SK-N-MC (cell line): ENCODE measurements around the gene CETN2.

Source experiments
- EZH2 ChIP-seq: fragments of 200-600 bp; sonication (generic); IDR thresholded peaks from one replicate; pipeline ENCODE4 v1.6.1; 2017; ENCODE audit warnings: antibody characterized with exemption
- POLR2AphosphoS5 ChIP-seq: IDR thresholded peaks from 2 replicates; pipeline ENCODE4 v1.6.1; 2012; ENCODE audit warnings: mild to moderate bottlenecking, low read depth, low read length, borderline replicate concordance

- TF ChIP-seq EZH2 (no peak), POLR2AphosphoS5 (no peak)
Observed at GRCh38 chrX:152833378-152833777, 2.8 kb upstream of the CETN2 start.
